ENCODE data around the gene DLGAP3. TPM values are rescaled to one million over a fixed set of nuclear protein-coding genes. Genes with fewer than 3 reads are reported as not detected.

DLGAP3 gene
- total RNA-seq, 1 experiment from 2014 or later, result 7.3 TPM

GRCh38 chr1:34869760-34870159 is 59.7 kb downstream of the DLGAP3 start:
- Histone ChIP-seq H2AFZ (ENCODE audit: low read length) (no peak overlapping the region), H3K27ac (ENCODE audit: insufficient read length, low read depth, low read length) (no peak overlapping the region), H3K9ac (ENCODE audit: extremely low read depth, insufficient read length, low read length) (no peak overlapping the region), H4K8ac (replicated peaks; ENCODE audit: insufficient read length, low read depth, low read length) (no peak overlapping the region), H3K9me3 (ENCODE audit: control insufficient read depth, low read depth, low read length) (no peaks in the 10 kb centered on the region), H2BK120ac (ENCODE audit: low read depth, low read length, poor library complexity, severe bottlenecking) (no peak overlapping the region), H2BK20ac (ENCODE audit: low read depth, low read length, poor library complexity, severe bottlenecking) (no peak overlapping the region), H3K79me1 (ENCODE audit: insufficient read depth, low read depth, low read length, poor library complexity, severe bottlenecking) (no peaks in the 10 kb centered on the region), H2BK15ac (ENCODE audit: low read depth, low read length) (no peak overlapping the region), H3T11ph (ENCODE audit: low read length) (no peak overlapping the region), H3K4me2 (ENCODE audit: insufficient read depth, insufficient read length, low read length) (no peak overlapping the region), H3K27me3 (ENCODE audit: insufficient read depth, low read length) (no peaks in the 10 kb centered on the region), H4K5ac (ENCODE audit: insufficient read length, low read depth, low read length) (no peak overlapping the region), H2BK12ac (ENCODE audit: insufficient read length, low read depth, low read length) (no peak overlapping the region), H3K4ac (ENCODE audit: low read depth, low read length) (no peak overlapping the region), H3K23ac (ENCODE audit: insufficient read length, low read depth, low read length) (no peak overlapping the region), H4K20me1 (ENCODE audit: control insufficient read depth, insufficient read depth, insufficient read length) (no peaks in the 10 kb centered on the region), H3K79me2 (ENCODE audit: insufficient read depth, low read length) (no peaks in the 10 kb centered on the region), H3K23me2 (ENCODE audit: insufficient read length, low read depth, low read length, poor library complexity, severe bottlenecking) (no peaks in the 10 kb centered on the region), H3K18ac (ENCODE audit: insufficient read length, low read depth, low read length) (no peak overlapping the region), H3K14ac (ENCODE audit: insufficient read depth, low read length) (no peak overlapping the region), H3K4me1 (ENCODE audit: insufficient read depth, low read length) (no peaks in the 10 kb centered on the region), H2AK5ac (ENCODE audit: insufficient read length, low read length) (no peak overlapping the region), H4K91ac (ENCODE audit: insufficient read length, low read depth, low read length) (no peak overlapping the region), H3K56ac (ENCODE audit: insufficient read length, low read depth, low read length) (no peak overlapping the region), H2BK5ac (ENCODE audit: insufficient read length, low read length) (no peak overlapping the region)
- Mint-ChIP-seq H3K27ac (no peak overlapping the region), H3K27me3 (ENCODE audit: low read depth) (peaks cover 45% of the 10 kb centered on the region), H3K4me1 (peaks cover 2 to 5% of the 10 kb centered on the region in 2 experiments; a peak in 2 of 4 replicates), H3K36me3 (ENCODE audit: insufficient read depth in 1 of 3, low read depth in 3 of 3) (no peaks in the 10 kb centered on the region; a peak in 2 of 7 replicates), H3K4me3 (no peak overlapping the region), H3K9me3 (no peaks in the 10 kb centered on the region)
- TF ChIP-seq, protein P1, sequence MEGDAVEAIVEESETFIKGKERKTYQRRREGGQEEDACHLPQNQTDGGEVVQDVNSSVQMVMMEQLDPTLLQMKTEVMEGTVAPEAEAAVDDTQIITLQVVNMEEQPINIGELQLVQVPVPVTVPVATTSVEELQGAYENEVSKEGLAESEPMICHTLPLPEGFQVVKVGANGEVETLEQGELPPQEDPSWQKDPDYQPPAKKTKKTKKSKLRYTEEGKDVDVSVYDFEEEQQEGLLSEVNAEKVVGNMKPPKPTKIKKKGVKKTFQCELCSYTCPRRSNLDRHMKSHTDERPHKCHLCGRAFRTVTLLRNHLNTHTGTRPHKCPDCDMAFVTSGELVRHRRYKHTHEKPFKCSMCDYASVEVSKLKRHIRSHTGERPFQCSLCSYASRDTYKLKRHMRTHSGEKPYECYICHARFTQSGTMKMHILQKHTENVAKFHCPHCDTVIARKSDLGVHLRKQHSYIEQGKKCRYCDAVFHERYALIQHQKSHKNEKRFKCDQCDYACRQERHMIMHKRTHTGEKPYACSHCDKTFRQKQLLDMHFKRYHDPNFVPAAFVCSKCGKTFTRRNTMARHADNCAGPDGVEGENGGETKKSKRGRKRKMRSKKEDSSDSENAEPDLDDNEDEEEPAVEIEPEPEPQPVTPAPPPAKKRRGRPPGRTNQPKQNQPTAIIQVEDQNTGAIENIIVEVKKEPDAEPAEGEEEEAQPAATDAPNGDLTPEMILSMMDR (conservative IDR thresholded peaks at IDR 0.05), result no peak
- DNase-seq, result no peak
- WGBS (ENCODE audit: extremely low coverage, insufficient read length, low lambda C conversion rate), result no CpG with 5 or more reads among the region's 4 CpGs
